HG02571 (cell line): ENCODE data around the gene FOXS1.

ENCODE experiments used
- ATAC-seq: cut with Tn5 transposase; IDR thresholded peaks from one replicate; pipeline ENCODE4 v1.9.1; 2021; ENCODE audit warnings: mild to moderate bottlenecking, moderate library complexity; ENCODE audit not compliant: unreplicated experiment

The FOXS1 gene

GRCh38 chr20:31801508-31801907, 43.9 kb downstream of the FOXS1 start:
- ATAC-seq: no peak

- no peak for ATAC-seq
These were observed 48.0 kb downstream of the FOXS1 start for GRCh38 chr20:31797364-31797763.
